NCI-H146 (cell line): ENCODE data around the gene KLF13.

Experiments
- DNase-seq: peaks from one replicate; lab custom pipeline; 2025; lab: John Stamatoyannopoulos, UW

The KLF13 gene

GRCh38 chr15:31300208-31300661 lies 26.4 kb upstream of the KLF13 start:
- no peak for DNase-seq

- no peak for DNase-seq
Measured at GRCh38 chr15:31300981-31301672, 25.5 kb upstream of the KLF13 start.

- DNase-seq = no peak
Measured at GRCh38 chr15:31301673-31301990, 25.0 kb upstream of the KLF13 start.

- no peak for DNase-seq
Measured at GRCh38 chr15:31302029-31302657, 24.5 kb upstream of the KLF13 start.

GRCh38 chr15:31302778-31303725 lies 23.6 kb upstream of the KLF13 start:
- peak; percentile 30 for DNase-seq

GRCh38 chr15:31303726-31304648 lies 22.6 kb upstream of the KLF13 start:
- peak; percentile 18 for DNase-seq

GRCh38 chr15:31304751-31305365 lies 21.8 kb upstream of the KLF13 start:
- peak; percentile 81 for DNase-seq

- peak; percentile 36 for DNase-seq
Measured at GRCh38 chr15:31305375-31305774, 21.3 kb upstream of the KLF13 start.

GRCh38 chr15:31305796-31306425 lies 20.7 kb upstream of the KLF13 start:
- DNase-seq = no peak

- DNase-seq = peak; percentile 96
Measured at GRCh38 chr15:31306426-31307269, 20.0 kb upstream of the KLF13 start.

GRCh38 chr15:31307270-31308184 lies 19.1 kb upstream of the KLF13 start:
- DNase-seq = peak; percentile 19

GRCh38 chr15:31308185-31308639 lies 18.4 kb upstream of the KLF13 start:
- peak; percentile 94 for DNase-seq

- DNase-seq = no peak
Measured at GRCh38 chr15:31309893-31310606, 16.6 kb upstream of the KLF13 start.

- DNase-seq = no peak
Measured at GRCh38 chr15:31311735-31312619, 14.7 kb upstream of the KLF13 start.

- no peak for DNase-seq
Measured at GRCh38 chr15:31313223-31313622, 13.4 kb upstream of the KLF13 start.

- no peak for DNase-seq
Measured at GRCh38 chr15:31314380-31314779, 12.3 kb upstream of the KLF13 start.
